IPS-18c (cell line): Measurements from ENCODE around the gene ACTA1.
"Not testable (repeated sequence)": the region's sequence is repeated elsewhere in the genome, so short reads cannot be mapped to it uniquely, and the experiment has no call there.

ENCODE experiments used
- H3K4me3 ChIP-seq: 2 replicates; pipeline ENCODE4 v1.7.0; 2013; ENCODE audit warnings: low read depth, mild to moderate bottlenecking, low read length, moderate library complexity; ENCODE audit not compliant: insufficient read depth
- H3K9me3 ChIP-seq: one replicate; pipeline ENCODE4 v1.6.1; 2013; ENCODE audit warnings: mild to moderate bottlenecking, low read length, moderate library complexity; ENCODE audit not compliant: control insufficient read depth, insufficient read depth

The ACTA1 gene

DNA sequence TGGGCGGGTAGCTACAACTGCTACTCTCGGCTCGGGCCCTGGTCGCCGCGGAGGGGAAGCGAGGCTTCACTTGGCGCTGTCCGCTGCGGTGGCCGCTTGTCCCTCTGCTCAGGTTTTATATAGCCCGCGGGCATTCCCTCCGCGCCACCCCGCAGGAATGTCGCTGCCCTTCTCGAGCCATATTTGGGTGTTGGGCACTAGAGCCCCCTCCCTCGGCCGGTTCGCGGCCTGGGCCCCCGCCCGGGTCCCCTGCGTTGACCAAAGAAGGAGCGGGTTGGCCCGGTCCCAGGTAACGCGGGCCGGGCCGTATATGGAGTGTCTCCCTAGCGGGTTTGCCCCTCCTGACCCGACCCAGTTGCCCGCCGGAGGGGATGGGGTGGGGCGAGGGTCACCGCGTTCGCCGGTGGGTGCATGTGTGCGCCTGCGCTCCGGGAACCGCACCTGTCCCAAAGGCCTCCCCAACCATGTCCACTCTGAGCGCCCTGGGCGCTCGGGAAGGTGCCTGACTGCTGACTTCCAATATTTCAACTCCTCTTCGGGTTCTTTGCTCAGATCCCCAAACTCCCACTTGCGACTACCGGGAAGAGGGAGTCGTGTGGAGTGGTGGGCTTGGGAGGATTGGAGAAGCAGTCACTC is at the start of gene ACTA1:
Gene ACTA1, minus strand, starts transcription at position 90 of the 636 bp plus-strand sequence. CDS start 979 bp downstream, outside the sequence.
- H3K9me3 ChIP-seq = peaks cover 4% of the 10 kb centered on the region
- H3K4me3 ChIP-seq = peak within 1 kb of the TSS; percentile 57

DNA sequence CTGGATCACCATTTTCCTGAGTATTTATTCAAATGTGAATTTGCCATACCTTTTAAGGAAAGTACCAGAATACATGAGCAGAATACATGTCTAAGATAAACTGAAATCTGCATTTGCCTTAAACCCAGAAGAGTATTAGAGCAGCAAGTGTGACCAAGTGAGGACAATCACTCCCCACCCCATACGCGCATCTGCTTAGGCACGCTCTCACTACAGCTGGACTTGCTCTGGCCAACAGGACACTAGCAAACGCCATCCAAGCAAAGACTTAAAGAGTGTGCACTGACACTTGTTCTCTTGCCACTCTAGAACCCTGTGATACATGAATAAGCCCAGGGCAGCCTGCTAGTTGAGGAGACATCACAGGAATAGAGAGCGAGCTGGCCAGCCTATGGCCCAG is 48.6 kb upstream of the ACTA1 start:
- Histone ChIP-seq H3K9me3 (no peaks in the 10 kb centered on the region), H3K4me3 (no peak overlapping the region)

DNA sequence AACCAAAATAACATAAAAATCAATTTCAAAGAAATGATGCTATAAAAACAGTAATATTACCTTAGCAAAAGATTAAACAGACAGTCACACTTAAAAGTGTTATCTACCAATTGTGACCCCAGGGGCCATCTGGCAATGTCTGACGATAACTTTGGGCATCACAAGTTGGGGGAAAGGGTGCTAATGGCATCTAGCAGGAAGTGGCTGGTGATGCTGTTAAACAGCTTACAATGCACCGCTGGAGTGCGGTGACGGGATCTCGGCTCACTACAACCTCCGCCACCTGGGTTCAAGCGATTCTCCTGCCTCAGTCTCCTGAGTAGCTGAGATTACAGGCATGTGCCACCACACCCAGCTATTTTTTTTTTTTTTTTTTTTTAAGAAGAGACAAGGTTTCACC is 46.6 kb upstream of the ACTA1 start:
- Histone ChIP-seq H3K4me3 (no peak overlapping the region), H3K9me3 (no peaks in the 10 kb centered on the region)

DNA sequence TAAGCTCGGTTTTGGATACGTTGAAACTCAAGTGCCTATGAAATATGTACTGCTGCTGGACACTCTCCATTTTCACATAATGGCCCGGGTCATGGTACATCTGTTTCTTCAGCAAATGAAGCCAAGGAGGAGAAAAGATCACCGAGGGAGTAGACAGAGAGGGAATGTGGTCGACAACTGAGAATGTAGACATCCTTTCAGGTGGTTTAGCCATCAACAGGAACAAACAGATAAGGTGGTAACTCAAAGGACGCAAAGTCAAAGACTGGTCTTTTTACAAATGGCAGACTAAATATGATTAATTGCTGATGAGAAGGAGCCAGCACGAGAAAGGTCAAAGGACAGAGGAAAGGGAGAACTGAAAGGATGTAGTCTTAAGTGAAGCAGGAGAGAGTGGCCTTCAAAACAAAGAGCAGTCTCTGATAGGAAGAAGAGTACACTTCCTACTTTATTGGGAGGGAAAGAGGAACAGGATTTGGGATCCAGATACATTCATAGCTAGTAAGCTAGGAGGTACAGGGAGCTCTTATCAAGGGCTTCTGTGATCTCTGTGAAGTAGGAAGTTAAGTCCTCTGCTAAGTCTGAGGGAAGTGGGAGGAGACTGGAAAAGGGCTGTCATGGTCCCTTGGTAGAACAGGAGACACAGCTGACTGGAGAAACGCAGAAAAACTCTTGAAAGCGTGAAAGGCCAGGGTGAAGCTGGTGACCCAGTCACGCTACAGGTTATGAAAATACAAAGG is 45.9 kb upstream of the ACTA1 start:
- no peak overlapping the region for H3K4me3 ChIP-seq
- no peaks in the 10 kb centered on the region for H3K9me3 ChIP-seq

DNA sequence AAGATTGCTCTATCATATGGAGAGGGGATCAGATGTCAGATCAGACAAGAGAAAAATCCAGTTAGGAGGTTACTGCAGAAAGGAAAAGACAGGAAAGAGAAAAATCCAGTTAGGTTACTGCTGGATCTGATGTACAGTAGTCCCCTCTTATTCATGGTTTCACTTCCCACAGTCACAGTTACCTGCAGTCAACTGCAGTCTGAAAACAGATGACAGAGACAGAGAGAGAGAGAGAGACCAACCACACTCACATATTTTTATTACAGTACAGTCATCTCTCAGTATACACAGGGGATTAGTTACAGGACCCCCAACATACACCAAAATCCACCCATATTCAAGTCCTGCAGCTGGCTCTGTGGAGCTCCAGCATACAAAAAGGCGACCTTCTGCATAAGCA is 45.0 kb upstream of the ACTA1 start:
- Histone ChIP-seq H3K4me3 (no peak overlapping the region), H3K9me3 (no peaks in the 10 kb centered on the region)

DNA sequence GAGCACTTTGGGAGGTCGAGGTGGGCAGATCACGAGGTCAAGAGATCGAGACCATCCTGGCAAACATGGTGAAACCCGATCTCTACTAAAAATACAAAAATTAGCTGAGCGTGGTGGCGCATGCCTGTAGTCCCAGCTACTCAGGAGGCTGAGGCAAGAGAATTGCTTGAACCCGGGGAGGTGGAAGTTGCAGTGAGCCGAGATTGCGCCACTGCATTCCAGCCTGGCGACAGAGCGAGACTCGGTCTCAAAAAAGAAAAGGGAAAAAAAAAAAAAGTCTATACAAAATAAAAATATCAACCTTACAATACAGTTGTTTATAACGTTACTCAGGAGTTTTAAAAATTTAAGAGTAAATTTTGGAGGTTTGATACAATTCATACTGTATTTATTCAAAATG is 42.0 kb upstream of the ACTA1 start:
- not testable (repeated sequence) for H3K9me3 ChIP-seq, H3K4me3 ChIP-seq

DNA sequence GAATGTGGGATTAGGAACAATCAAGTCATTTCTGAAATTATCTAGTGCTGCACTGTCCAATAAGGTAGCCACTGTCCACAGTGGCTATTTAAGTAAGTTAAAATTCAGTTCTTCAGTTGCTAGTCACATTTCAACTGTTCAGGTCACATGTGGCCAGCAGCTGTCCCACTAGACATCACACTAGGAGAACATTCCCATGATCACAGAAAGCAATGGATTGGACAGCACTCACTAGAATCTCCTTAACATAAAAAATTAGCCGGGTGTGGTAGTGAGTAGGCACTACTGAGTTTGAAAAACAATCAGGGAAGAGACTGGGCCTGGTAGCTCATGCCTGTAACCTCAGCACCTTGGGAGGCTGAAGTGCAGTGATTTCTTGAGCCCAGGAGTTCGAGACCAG is 40.6 kb upstream of the ACTA1 start:
- no peak overlapping the region for H3K4me3 ChIP-seq
- H3K9me3 ChIP-seq = no peaks in the 10 kb centered on the region

DNA sequence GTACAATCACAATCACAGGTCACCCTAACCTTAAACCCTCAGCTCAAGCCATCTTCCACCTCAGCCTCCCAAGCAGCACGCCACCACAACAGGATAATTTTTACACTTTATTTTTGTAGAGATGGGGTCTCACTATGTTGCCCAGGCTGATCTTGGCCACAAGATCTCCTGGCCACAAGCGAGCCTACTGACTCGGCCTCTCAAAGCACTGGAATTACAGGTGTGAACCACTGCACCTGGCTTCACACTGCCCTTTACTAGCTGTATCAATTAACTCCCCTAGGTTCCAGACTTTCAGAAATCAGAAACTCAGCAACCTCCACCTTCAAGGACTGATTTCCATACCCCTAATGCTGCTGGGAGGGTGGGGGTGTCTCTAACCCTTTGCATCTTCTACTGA is 37.3 kb upstream of the ACTA1 start:
- Histone ChIP-seq H3K4me3 (no peak overlapping the region), H3K9me3 (no peaks in the 10 kb centered on the region)

DNA sequence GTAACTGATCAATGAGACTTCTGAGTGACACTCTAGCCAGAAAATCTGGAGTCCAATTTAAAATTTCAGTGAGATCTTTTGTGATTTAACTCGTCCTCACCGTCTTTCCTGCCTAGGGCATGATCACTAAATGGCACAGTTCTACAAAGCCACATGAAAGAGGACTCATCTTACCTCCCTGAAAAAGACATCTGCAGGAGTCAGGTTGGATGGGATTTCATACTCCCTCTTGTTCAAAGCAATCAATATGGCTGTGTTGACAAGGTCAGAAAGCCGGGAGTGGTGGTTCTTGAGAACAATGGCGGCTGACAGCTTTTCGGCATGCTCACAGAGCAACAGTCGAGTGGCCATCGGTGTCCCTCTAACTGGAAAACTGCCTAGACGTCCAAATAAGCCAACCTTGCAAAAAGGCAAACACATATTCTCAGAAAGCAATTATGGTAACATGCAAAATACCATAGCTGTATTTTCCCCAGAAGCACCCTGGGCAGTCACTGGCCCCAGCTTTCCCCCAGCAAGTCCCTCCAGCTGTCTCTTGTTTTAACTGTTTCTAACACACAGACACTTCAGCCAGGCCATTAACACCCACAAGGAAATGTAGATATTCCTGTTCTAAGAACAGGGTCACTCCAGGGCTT is 36.6 kb upstream of the ACTA1 start:
- H3K4me3 ChIP-seq = no peak overlapping the region
- H3K9me3 ChIP-seq = no peaks in the 10 kb centered on the region

DNA sequence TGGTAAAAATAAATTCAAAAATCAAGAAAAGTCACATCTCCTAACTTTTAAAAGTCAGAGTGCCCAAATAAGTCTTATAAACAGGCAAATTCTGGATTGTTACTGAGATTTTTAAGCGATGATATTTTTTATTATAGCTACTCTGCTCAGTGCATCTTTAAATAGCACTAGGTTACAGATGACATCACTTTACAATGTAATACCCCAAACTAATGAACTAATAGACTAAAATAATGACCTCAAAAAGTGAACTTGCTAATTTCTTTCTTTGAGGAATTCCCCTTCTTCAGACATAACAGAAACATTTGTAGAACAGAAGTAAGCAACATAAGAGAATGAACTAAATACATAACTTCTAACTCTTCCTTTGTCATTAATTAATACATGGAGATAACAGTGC is 33.0 kb upstream of the ACTA1 start:
- Histone ChIP-seq H3K4me3 (no peak overlapping the region), H3K9me3 (no peaks in the 10 kb centered on the region)

DNA sequence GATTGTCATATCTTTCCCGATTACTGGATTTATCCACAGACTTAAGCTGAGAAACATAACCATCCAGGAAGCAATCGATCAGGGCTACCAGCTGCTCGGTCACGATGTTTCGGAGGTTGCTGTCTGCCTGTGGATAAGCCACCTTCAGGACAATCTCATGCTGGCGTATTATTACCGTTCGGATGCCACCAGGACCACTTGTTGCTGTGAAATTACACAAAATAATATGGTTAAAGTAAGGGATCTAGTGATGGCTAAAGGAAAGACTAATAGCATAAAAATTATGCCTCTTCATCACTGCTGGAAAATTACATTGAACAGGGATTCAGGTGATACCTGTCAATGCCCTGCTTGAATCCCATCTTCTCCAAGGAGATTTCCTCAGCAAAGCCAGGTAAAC is 30.8 kb upstream of the ACTA1 start:
- Histone ChIP-seq H3K9me3 (no peaks in the 10 kb centered on the region), H3K4me3 (no peak overlapping the region)

DNA sequence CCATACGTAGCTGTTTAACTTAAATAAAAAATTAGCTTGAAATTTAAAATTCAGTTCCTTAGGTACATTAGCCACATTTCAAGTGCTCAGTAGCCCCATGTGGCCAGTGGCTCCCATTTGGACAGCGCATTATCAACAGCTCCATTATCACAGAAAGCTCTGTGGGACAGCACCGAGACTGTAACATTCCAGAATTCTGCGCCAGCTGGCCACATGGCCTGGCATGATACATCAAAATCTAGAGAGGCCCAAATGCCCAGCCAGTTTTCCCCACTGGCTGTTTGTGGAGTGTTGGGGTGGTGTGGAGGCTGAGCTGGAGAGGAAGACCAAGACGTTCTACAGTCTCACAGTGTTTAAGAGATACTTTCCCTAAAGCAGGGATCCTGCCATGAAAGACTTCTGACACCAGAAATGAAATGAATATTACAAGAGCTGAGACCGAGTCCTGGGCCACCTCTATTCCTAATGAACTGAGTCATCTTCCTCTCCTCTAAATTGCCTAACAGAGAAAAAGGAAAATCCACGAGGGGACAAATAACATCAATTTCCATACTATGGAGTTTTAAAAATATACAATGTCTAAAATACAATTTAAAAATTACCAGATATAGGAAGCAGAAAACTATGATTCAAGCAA is 27.3 kb upstream of the ACTA1 start:
- Histone ChIP-seq H3K9me3 (no peaks in the 10 kb centered on the region), H3K4me3 (no peak overlapping the region)

DNA sequence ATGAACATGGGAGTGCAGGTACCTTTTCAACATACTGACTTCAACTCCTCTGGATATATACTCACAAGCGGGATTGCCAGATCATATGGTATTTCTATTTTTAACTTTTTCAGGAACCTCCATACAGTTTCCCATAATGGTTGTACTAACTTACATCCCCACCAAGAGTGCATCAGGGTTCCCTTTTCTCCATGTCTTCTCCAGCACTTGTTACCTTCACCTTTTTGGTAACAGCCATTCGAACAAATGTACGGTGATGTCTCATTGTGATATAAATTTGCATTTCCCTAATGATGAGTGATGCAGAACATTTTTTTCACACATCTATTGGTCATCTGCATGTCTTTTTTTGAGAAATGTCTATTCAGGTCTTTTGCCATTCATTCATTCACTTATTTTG is 25.9 kb upstream of the ACTA1 start:
- Histone ChIP-seq H3K4me3 (no peak overlapping the region), H3K9me3 (no peaks in the 10 kb centered on the region)

DNA sequence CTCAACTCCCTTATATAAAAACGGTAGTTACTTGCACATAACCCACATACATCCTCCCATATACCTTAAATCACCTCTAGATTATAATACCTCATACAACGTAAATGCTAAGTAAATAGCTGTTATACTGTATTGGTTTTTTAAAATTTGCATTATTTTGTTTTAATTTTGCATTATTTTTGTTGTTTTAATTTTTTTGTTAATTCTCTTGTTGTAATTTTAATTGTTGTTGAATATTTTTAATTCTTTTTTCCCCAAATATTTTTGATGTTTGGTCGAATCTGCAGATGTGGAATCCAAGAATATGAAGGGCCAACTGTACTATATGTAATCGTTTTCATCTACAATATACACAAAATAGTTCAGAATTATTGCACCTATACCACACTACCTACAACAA is 23.5 kb upstream of the ACTA1 start:
- H3K9me3 ChIP-seq = no peaks in the 10 kb centered on the region
- H3K4me3 ChIP-seq = no peak overlapping the region

DNA sequence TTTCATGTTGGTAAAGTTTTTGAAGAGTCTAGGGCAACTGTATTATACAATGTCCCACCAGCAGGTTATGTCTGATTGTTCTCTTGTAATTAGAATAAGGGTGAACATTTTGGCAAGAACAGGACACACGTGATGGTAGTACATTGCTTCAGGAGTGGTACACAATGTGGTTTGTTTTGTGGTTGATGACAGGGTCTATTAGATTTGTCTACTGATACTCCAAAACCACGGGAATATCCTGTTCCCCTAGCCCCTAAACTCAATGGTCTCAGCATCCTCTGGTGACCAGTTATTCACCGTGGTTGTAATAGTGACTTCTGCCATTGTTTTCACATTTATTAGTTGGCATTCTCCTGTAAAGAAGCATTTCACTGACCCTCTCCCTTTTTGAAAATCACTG is 22.1 kb upstream of the ACTA1 start:
- Histone ChIP-seq H3K9me3 (no peaks in the 10 kb centered on the region), H3K4me3 (no peak overlapping the region)

DNA sequence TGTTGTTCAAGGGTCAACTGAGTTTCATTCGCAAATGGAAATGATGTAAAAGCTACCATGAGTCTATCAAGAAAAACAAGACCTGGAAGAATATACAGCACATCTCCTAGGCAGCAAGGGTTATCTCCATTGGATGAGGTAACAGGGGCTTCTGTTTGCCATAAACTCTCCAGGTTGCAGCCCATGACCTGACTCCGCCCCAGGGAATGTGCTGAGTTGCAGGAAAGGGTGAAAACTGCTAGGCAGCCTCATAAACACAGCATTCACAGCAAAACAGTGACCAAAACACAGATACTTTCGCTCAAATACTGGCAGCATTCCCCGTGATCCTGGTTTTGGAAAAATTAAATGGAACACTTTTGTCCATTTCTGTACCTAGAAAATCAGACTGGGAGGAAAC is 20.2 kb upstream of the ACTA1 start:
- H3K9me3 ChIP-seq = no peaks in the 10 kb centered on the region
- H3K4me3 ChIP-seq = no peak overlapping the region

DNA sequence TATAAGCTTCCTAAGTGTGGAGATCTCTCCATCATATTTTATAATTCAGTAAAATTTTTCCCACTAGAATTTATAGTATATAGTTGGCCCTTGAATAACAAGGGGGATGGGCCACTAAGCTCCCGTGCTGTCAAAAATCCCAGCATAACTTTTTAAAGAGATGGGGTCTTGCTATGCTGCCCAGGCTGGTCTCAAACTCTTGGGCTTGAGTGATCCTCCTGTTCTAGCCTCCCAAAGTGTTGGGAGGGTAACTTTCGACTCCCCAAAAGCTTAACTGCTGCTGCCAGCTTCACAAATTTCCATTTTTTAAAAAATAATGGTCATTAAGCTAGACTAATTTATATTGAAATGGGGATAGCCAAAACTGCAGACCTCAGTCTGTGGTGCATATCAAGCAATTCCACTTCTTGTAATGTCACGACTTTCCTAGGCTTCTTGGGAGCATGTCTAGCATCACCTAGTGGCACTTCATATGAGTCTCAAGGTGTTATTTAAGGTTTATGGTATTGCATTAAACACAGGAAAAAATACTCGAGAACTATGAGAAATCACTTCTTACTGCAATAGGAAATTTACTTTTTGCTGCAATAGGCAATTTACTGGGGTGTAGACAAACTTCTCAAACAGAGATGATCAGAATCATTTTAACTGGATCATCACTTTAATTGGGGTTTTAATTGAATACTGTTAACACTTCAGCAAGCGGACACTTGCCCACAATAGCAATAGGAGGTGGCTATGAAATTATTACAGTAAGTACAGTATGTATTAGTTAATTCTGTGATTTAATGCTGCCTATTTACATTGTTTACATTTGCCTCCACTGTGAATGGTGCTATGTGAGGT is 19.3 kb upstream of the ACTA1 start:
- H3K9me3 ChIP-seq = no peaks in the 10 kb centered on the region

More for the DNA sequence above, 19.3 kb upstream of the ACTA1 start:
- no peak overlapping the region for H3K4me3 ChIP-seq
